Aorta (tissue), 5 donors: ENCODE results near the gene PBX4. TPM values are rescaled to one million over a fixed set of nuclear protein-coding genes. Genes with fewer than 3 reads are reported as not detected.

ENCODE experiments used
- ATAC-seq: fragments of 200-7000 bp; cut with Tn5 transposase; one replicate; pipeline ENCODE4 v1.9.1; 2022; ENCODE audit warnings: moderate library complexity; ENCODE audit not compliant: low FRiP score
- DNase-seq, 2 donors: peaks; one replicate each; pipeline ENCODE4 v3.0.0-alpha.2; 2020
- H3K27ac ChIP-seq, 2 donors: one replicate each; pipeline ENCODE4 v1.5.1; 2013; ENCODE audit warnings: low read length in 2 of 2, mild to moderate bottlenecking in 2 of 2, moderate library complexity in 2 of 2, control low read depth in 1 of 2, inconsistent platforms in 1 of 2, low read depth in 1 of 2
- H3K27me3 ChIP-seq, 2 donors: one replicate each; pipeline ENCODE4 v1.6.1; 2013; ENCODE audit warnings: control low read depth in 1 of 2, low read length in 1 of 2, mild to moderate bottlenecking in 1 of 2, moderate library complexity in 1 of 2; ENCODE audit not compliant: insufficient read depth in 2 of 2, control insufficient read depth in 1 of 2
- H3K36me3 ChIP-seq, 2 donors: one replicate each; pipeline ENCODE4 v1.6.1; 2013; ENCODE audit warnings: control low read depth in 1 of 2, low read length in 1 of 2, mild to moderate bottlenecking in 1 of 2; ENCODE audit not compliant: insufficient read depth in 2 of 2, control insufficient read depth in 1 of 2
- H3K4me1 ChIP-seq, 2 donors: one replicate each; pipeline ENCODE4 v1.6.1; 2013; ENCODE audit warnings: low read length in 2 of 2, control low read depth in 1 of 2, mild to moderate bottlenecking in 1 of 2, moderate library complexity in 1 of 2; ENCODE audit not compliant: insufficient read depth in 2 of 2, control insufficient read depth in 1 of 2
- H3K4me3 ChIP-seq, 2 donors: one replicate each; pipeline ENCODE4 v1.5.1; 2013; ENCODE audit warnings: low read length in 2 of 2, control low read depth in 1 of 2, mild to moderate bottlenecking in 1 of 2
- H3K9me3 ChIP-seq: one replicate; pipeline ENCODE4 v1.6.1; 2013; ENCODE audit warnings: mild to moderate bottlenecking, low read length; ENCODE audit not compliant: control insufficient read depth
- WGBS, 2 donors: extraction: QIAGEN DNeasy Blood & Tissue Kit; methylation state at CpG; one replicate each; pipeline ENCODE4 v1.1.7; 2013; 5-methylcytosine and 5-hydroxymethylcytosine counted together
- intact Hi-C, 2 donors: fragments of 100-400 bp; cut with DNase I; formaldehyde crosslinking; loops; one replicate each; pipeline versions ENCODE4 v1.14.2 to v1.15.0; 2022
- polyA plus RNA-seq, 2 donors: library from polyadenylated mRNA; stranded (reverse); fragments of 200-250 nt; gene quantifications; one replicate each; pipeline ENCODE4 v1.2.3, GENCODE V29; 2013
- total RNA-seq, 2 donors: library from RNA; stranded (reverse); fragmentation: NEBNext Ultra II Directional; extraction: Animal tissue kit (Norgen Biotek cat#: 25700); gene quantifications; one replicate each; pipeline ENCODE4 v1.2.1, GENCODE V29; 2021
- donor health status: healthy with polysubstance abuse.
- donor health status: Bipolar disorder and iron deficiency.
- donor health status: DM: no; HTN: no; CAD: no.
- donor health status: DM: no; HTN: no; CAD: no.
- donor health status: DM: yes; HTN: yes; CAD: no.

Gene PBX4
- total and polyA plus RNA-seq, 4 donors = 0.65 to 1.5 (median 1.4) TPM; not detected in 1

- DNase-seq (no peak), ATAC-seq (no peak)
- H3K27ac ChIP-seq = no peak overlapping the region
- H3K27me3 ChIP-seq = no peaks in the 10 kb centered on the region
- peaks cover 2 to 34% of the 10 kb centered on the region in 2 donors for H3K36me3 ChIP-seq
- H3K4me3 ChIP-seq = no peak overlapping the region
- H3K9me3 ChIP-seq = no peaks in the 10 kb centered on the region
- intact Hi-C loops = no loop called here
- no peaks in the 10 kb centered on the region for H3K4me1 ChIP-seq
- 89 to 91% methylated on average over 24 of the region's 24 CpGs for WGBS, 2 donors
Measured at GRCh38 chr19:19652482-19653295, 34.2 kb upstream of the PBX4 start.

GRCh38 chr19:19651076-19651475, 32.6 kb upstream of the PBX4 start:
- Histone ChIP-seq H3K4me3 (no peak overlapping the region), H3K27me3 (no peaks in the 10 kb centered on the region), H3K36me3 (peaks cover 0 to 32% of the 10 kb centered on the region in 2 donors), H3K4me1 (no peaks in the 10 kb centered on the region), H3K9me3 (no peaks in the 10 kb centered on the region), H3K27ac (no peak overlapping the region)
- WGBS, 2 donors = 47% methylated on average over 13 of the region's 13 CpGs
- intact Hi-C loops = no loop called here
- DNase-seq (no peak), ATAC-seq (no peak)

GRCh38 chr19:19650331-19650730, 31.8 kb upstream of the PBX4 start:
- WGBS, 2 donors = 90 to 93% methylated on average over 9 of the region's 9 CpGs
- intact Hi-C loops = no loop called here
- DNase-seq = no peak
- Histone ChIP-seq H3K27me3 (no peaks in the 10 kb centered on the region), H3K4me1 (no peaks in the 10 kb centered on the region), H3K36me3 (peaks cover 0 to 32% of the 10 kb centered on the region in 2 donors), H3K4me3 (no peak overlapping the region), H3K9me3 (no peaks in the 10 kb centered on the region), H3K27ac (no peak overlapping the region)
- no peak for ATAC-seq

- intact Hi-C loops = no loop called here
- no peak for ATAC-seq
- 95% methylated on average over 21 to 22 of the region's 22 CpGs for WGBS, 2 donors
Measured at GRCh38 chr19:19649580-19649995, 31.1 kb upstream of the PBX4 start.

GRCh38 chr19:19649155-19649554, 30.7 kb upstream of the PBX4 start:
- no peak for ATAC-seq
- intact Hi-C loops = no loop called here

More at GRCh38 chr19:19649580-19649995, 31.1 kb upstream of the PBX4 start:
- H3K9me3 ChIP-seq = no peaks in the 10 kb centered on the region
- H3K36me3 ChIP-seq = peaks cover 0 to 25% of the 10 kb centered on the region in 2 donors
- H3K4me1 ChIP-seq = no peaks in the 10 kb centered on the region
- no peak overlapping the region for H3K27ac ChIP-seq
- DNase-seq = no peak
- H3K4me3 ChIP-seq = no peak overlapping the region
- H3K27me3 ChIP-seq = no peaks in the 10 kb centered on the region

GRCh38 chr19:19647037-19647835, 28.7 kb upstream of the PBX4 start:
- ATAC-seq (no peak), DNase-seq (no peak)
- no peak overlapping the region for H3K4me3 ChIP-seq
- WGBS, 2 donors = 91 to 92% methylated on average over 27 to 29 of the region's 29 CpGs
- no peaks in the 10 kb centered on the region for H3K27me3 ChIP-seq
- no peak overlapping the region for H3K27ac ChIP-seq
- no peaks in the 10 kb centered on the region for H3K4me1 ChIP-seq
- peaks cover 0 to 13% of the 10 kb centered on the region in 2 donors for H3K36me3 ChIP-seq
- H3K9me3 ChIP-seq = no peaks in the 10 kb centered on the region
- intact Hi-C loops = no loop called here

More at GRCh38 chr19:19649155-19649554, 30.7 kb upstream of the PBX4 start:
- Histone ChIP-seq H3K4me3 (no peak overlapping the region), H3K27ac (no peak overlapping the region), H3K9me3 (no peaks in the 10 kb centered on the region), H3K27me3 (no peaks in the 10 kb centered on the region), H3K36me3 (peaks cover 0 to 21% of the 10 kb centered on the region in 2 donors), H3K4me1 (no peaks in the 10 kb centered on the region)
- DNase-seq = no peak
- WGBS, 2 donors = 86% methylated on average over 6 of the region's 6 CpGs

- peaks cover 0 to 9% of the 10 kb centered on the region in 2 donors for H3K36me3 ChIP-seq
- intact Hi-C loops = no loop called here
- no peak for DNase-seq
Measured at GRCh38 chr19:19645233-19645870, 26.9 kb upstream of the PBX4 start.

GRCh38 chr19:19644054-19644388, 25.5 kb upstream of the PBX4 start:
- DNase-seq (no peak), ATAC-seq (no peak)
- Histone ChIP-seq H3K4me1 (no peaks in the 10 kb centered on the region), H3K4me3 (no peak overlapping the region), H3K27me3 (no peaks in the 10 kb centered on the region), H3K27ac (no peak overlapping the region), H3K9me3 (no peaks in the 10 kb centered on the region), H3K36me3 (peaks cover 0 to under 1% of the 10 kb centered on the region in 2 donors)
- WGBS, 2 donors = 14 to 15% methylated on average over 5 of the region's 5 CpGs
- intact Hi-C loops = loop anchor here (1.0 to 5.0 kb wide), 2 partner anchors 112 kb away; no protein-coding TSS in a partner anchor

More at GRCh38 chr19:19645233-19645870, 26.9 kb upstream of the PBX4 start:
- ATAC-seq = no peak
- Histone ChIP-seq H3K27ac (no peak overlapping the region), H3K9me3 (no peaks in the 10 kb centered on the region), H3K4me3 (no peak overlapping the region), H3K4me1 (no peaks in the 10 kb centered on the region), H3K27me3 (no peaks in the 10 kb centered on the region)
- WGBS, 2 donors = 91 to 92% methylated on average over 17 of the region's 17 CpGs
